Loucy (cell line): ENCODE results near the gene ARHGDIB.

Experiments used
- H2AFZ ChIP-seq: fragments of 200-600 bp; sonication (generic); 2 replicates; pipeline ENCODE4 v1.6.0; 2016; ENCODE audit warnings: antibody characterized with exemption, mild to moderate bottlenecking, low read length, moderate library complexity
- H3F3A ChIP-seq: fragments of 200-600 bp; 2 replicates; pipeline ENCODE4 v1.6.0; 2016; ENCODE audit warnings: antibody characterized with exemption, low read depth, mild to moderate bottlenecking
- H3K27me3 ChIP-seq: fragments of 200-600 bp; sonication (generic); 2 replicates; pipeline ENCODE4 v1.6.1; 2014; ENCODE audit warnings: low read length, mild to moderate bottlenecking; ENCODE audit not compliant: insufficient read depth, poor library complexity, severe bottlenecking
- H3K36me3 ChIP-seq: fragments of 200-600 bp; sonication (generic); 2 replicates; pipeline ENCODE4 v1.6.1; 2016; ENCODE audit warnings: low read length; ENCODE audit not compliant: insufficient read depth
- H3K4me1 ChIP-seq: fragments of 200-600 bp; sonication (generic); 2 replicates; pipeline ENCODE4 v1.5.1; 2014; ENCODE audit warnings: low read length, mild to moderate bottlenecking; ENCODE audit not compliant: insufficient read depth, poor library complexity, severe bottlenecking
- H3K4me2 ChIP-seq: fragments of 200-600 bp; sonication (generic); 2 replicates; pipeline ENCODE4 v1.6.0; 2014; ENCODE audit warnings: antibody characterized with exemption, low read length, low read depth, mild to moderate bottlenecking; ENCODE audit not compliant: poor library complexity, severe bottlenecking
- H3K4me3 ChIP-seq: fragments of 200-600 bp; sonication (generic); 2 replicates; pipeline ENCODE4 v1.5.1; 2014; ENCODE audit warnings: low read length, mild to moderate bottlenecking, mixed read lengths; ENCODE audit not compliant: poor library complexity, severe bottlenecking
- H3K79me2 ChIP-seq: fragments of 200-600 bp; sonication (generic); 2 replicates; pipeline ENCODE4 v1.6.1; 2014; ENCODE audit warnings: low read length; ENCODE audit not compliant: insufficient read depth
- H3K9ac ChIP-seq: fragments of 200-600 bp; sonication (generic); 2 replicates; pipeline ENCODE4 v1.6.0; 2014; ENCODE audit warnings: mild to moderate bottlenecking, low read depth, low read length, moderate library complexity; ENCODE audit not compliant: poor library complexity, severe bottlenecking
- H3K9me2 ChIP-seq: fragments of 200-600 bp; sonication (generic); replicated peaks from 2 replicates; pipeline ENCODE4 v1.6.1; 2016; ENCODE audit warnings: low read depth, low read length, mixed read lengths
- H3K9me3 ChIP-seq: fragments of 200-600 bp; sonication (generic); 2 replicates; pipeline ENCODE4 v1.6.1; 2014; ENCODE audit warnings: mild to moderate bottlenecking, antibody characterized with exemption, low read length, low read depth; ENCODE audit not compliant: insufficient read depth
- H4K20me1 ChIP-seq: fragments of 200-600 bp; sonication (generic); 2 replicates; pipeline ENCODE4 v1.6.0; 2014; ENCODE audit warnings: antibody characterized with exemption, low read length, mild to moderate bottlenecking; ENCODE audit not compliant: insufficient read depth, poor library complexity, severe bottlenecking
- CTCF ChIP-seq: fragments of 200-600 bp; sonication (generic); conservative IDR thresholded peaks from 2 replicates; pipeline ENCODE4 v1.5.1; 2014; ENCODE audit warnings: mild to moderate bottlenecking, antibody characterized with exemption, low read length
- EZH2phosphoT487 ChIP-seq: fragments of 200-600 bp; IDR thresholded peaks from 2 replicates; pipeline ENCODE4 v1.6.1; 2018; ENCODE audit warnings: antibody characterized with exemption, mild to moderate bottlenecking, moderate library complexity, borderline replicate concordance

Gene ARHGDIB

GRCh38 chr12:14913381-14913781 lies 48.0 kb downstream of the ARHGDIB start:
- Histone ChIP-seq H3F3A (no peaks in the 10 kb centered on the region), H3K27me3 (no peaks in the 10 kb centered on the region), H3K9me3 (no peaks in the 10 kb centered on the region), H3K9ac (no peak overlapping the region), H3K36me3 (peaks cover 7% of the 10 kb centered on the region; the same call in 1 of the 2 replicates), H3K4me2 (no peak overlapping the region), H3K4me1 (peaks cover 7% of the 10 kb centered on the region), H3K4me3 (no peak overlapping the region), H3K9me2 (no peaks in the 10 kb centered on the region), H3K79me2 (no peaks in the 10 kb centered on the region), H4K20me1 (no peaks in the 10 kb centered on the region), H2AFZ (no peak overlapping the region)
- TF ChIP-seq CTCF (no peak), EZH2phosphoT487 (no peak)

- Histone ChIP-seq H3K79me2 (no peaks in the 10 kb centered on the region), H3F3A (no peaks in the 10 kb centered on the region), H3K9me3 (no peaks in the 10 kb centered on the region), H3K4me2 (no peak overlapping the region), H4K20me1 (no peaks in the 10 kb centered on the region), H3K4me1 (peaks cover 13% of the 10 kb centered on the region), H3K9me2 (no peaks in the 10 kb centered on the region), H3K4me3 (no peak overlapping the region), H3K9ac (no peak overlapping the region), H3K27me3 (no peaks in the 10 kb centered on the region), H2AFZ (no peak overlapping the region), H3K36me3 (peaks cover 7% of the 10 kb centered on the region; the same call in 1 of the 2 replicates)
- TF ChIP-seq CTCF (no peak), EZH2phosphoT487 (no peak)
Observed at GRCh38 chr12:14911131-14911530, 50.3 kb downstream of the ARHGDIB start.

DNA sequence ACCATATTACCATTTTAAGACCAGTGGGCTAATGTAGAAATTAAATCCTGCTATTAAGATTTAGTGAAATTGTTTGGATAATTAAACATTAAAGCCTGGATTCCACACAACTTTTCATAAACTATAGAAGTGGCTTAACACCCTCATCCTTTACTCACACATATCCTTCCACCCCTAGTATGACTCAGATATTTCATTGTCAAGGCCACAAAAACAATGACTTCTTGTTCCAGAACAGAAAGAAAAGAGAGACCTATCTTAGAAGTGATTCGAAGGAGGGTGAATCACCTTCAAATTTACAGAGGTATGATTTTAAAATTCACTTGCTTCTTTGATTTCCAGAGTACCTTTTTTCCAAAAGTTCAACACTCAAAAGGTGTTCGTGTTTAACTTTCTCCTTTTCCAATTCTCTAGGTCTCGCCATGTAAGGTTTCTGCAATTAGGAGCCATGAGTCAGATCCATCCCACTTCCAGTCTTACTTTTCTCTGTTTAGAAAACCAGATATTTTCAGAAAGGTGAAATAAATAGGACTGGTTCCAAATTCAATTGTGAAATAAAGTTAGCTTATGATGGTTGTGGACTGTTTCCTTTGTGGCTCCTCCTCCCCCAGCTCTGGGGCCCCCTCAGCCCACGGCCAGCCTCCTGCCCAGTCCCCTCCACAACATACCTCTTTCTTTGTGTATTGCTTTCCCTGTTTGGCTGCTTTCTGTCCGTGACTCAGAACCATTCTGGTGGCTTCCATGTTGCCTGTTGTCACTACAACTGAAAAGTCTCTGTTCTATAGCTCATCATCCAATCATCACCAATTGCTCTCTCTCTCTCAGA lies 51.1 kb downstream of the ARHGDIB start:
- H3K9ac ChIP-seq, result no peak overlapping the region
- H3K36me3 ChIP-seq, result peaks cover 7% of the 10 kb centered on the region; the same call in 1 of the 2 replicates
- H3K9me2 ChIP-seq, result no peaks in the 10 kb centered on the region
- no peaks in the 10 kb centered on the region for H3K9me3 ChIP-seq
- no peak overlapping the region for H3K4me2 ChIP-seq
- no peak for TF ChIP-seq EZH2phosphoT487
- TF ChIP-seq CTCF, result no peak
- no peaks in the 10 kb centered on the region for H3F3A ChIP-seq
- no peak overlapping the region for H2AFZ ChIP-seq
- no peaks in the 10 kb centered on the region for H4K20me1 ChIP-seq
- H3K4me1 ChIP-seq, result peaks cover 13% of the 10 kb centered on the region
- no peak overlapping the region for H3K4me3 ChIP-seq
- no peaks in the 10 kb centered on the region for H3K79me2 ChIP-seq
- H3K27me3 ChIP-seq, result no peaks in the 10 kb centered on the region
